Measurements from ENCODE around the gene SLC4A2.

The SLC4A2 gene

DNA sequence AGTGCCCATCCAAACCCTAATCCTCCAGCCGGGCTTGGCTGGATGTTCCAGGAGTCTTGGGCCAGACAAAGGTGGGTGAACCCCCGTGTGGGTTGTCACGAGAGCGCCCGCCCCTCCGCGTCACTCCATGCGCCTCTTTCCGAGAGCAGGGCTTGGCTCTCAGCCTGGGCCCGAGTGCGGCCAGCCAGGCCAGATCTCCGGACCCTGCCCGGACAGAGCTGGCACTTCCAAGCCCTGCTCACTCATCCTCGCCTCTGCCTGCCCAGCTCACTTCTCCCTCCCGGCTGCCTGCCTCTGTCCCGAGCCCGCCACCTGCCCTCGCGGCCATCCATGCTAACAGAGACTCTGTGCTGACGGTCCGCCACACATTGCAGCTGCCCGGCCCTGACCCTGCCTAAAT lies 61.5 kb downstream of the SLC4A2 start:
- H3K4me1 ChIP-seq, result peaks cover 0 to 18% (median 9%) of the 10 kb centered on the region in 4 donors

DNA sequence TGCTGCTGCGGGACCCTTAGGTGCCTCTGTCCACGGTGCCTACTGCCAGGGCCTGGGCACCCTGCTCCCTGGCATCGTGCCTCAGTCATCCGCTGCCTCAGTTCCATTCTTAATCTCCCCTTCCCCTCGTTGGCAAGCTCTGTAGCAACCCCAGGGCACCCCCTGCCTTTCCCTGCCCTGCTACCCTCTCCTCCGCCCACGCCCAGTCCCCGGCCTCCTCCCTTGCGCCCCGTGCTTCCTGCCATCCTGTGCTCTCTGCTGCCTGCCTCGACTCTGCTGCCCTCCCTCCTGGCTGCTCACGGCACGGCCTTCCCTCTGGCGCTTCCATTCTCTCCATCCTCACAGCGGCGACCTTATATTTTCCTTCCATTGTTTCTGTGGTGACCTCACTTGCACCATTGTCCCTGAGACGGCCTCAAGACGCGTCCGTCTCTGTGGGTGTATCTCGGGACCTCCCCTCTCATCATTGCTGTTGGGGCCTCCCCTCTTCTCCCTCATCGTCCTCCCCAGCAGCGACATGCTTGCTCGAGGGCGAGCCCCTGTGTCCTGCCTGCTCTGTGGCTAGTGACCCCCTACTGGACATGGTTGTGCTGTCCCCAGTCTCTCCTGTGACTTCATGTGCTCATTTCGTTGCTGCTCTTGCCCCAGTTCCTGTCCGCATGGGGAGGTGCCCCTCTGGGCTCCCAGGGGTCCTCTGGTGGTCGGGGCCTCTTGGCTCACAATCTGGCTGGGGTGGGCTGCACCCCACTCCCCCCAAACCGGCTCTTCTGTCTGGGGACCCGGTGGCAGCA lies 62.2 kb downstream of the SLC4A2 start:
- Histone ChIP-seq H3K9me3 (no peaks in the 10 kb centered on the region), H3K36me3 (peaks cover 30 to 88% (median 78%) of the 10 kb centered on the region in 3 donors), H3K27me3 (no peaks in the 10 kb centered on the region), H3K4me1 (peaks cover 0 to 21% (median 11%) of the 10 kb centered on the region in 4 donors), H3K27ac (no peak overlapping the region), H3K4me3 (no peak overlapping the region)
- intact Hi-C loops (cut with DNase I; ENCODE audit: low total_unique reads), result loop anchor here (5.0 kb wide), 1 partner anchor 181 kb away; no protein-coding TSS in a partner anchor
- TF ChIP-seq, protein P1, sequence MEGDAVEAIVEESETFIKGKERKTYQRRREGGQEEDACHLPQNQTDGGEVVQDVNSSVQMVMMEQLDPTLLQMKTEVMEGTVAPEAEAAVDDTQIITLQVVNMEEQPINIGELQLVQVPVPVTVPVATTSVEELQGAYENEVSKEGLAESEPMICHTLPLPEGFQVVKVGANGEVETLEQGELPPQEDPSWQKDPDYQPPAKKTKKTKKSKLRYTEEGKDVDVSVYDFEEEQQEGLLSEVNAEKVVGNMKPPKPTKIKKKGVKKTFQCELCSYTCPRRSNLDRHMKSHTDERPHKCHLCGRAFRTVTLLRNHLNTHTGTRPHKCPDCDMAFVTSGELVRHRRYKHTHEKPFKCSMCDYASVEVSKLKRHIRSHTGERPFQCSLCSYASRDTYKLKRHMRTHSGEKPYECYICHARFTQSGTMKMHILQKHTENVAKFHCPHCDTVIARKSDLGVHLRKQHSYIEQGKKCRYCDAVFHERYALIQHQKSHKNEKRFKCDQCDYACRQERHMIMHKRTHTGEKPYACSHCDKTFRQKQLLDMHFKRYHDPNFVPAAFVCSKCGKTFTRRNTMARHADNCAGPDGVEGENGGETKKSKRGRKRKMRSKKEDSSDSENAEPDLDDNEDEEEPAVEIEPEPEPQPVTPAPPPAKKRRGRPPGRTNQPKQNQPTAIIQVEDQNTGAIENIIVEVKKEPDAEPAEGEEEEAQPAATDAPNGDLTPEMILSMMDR (IDR thresholded peaks at IDR 0.05), result no peak
- no peak for DNase-seq

More for the DNA sequence above, 61.5 kb downstream of the SLC4A2 start:
- Histone ChIP-seq H3K4me3 (no peak overlapping the region), H3K27me3 (no peaks in the 10 kb centered on the region), H3K36me3 (peaks cover 30 to 86% (median 78%) of the 10 kb centered on the region in 3 donors), H3K9me3 (no peaks in the 10 kb centered on the region), H3K27ac (no peak overlapping the region)
- intact Hi-C loops (cut with DNase I; ENCODE audit: low total_unique reads), result loop anchor here (5.0 kb wide), 1 partner anchor 181 kb away; no protein-coding TSS in a partner anchor
- DNase-seq, result no peak
- TF ChIP-seq, protein P1 (IDR thresholded peaks at IDR 0.05), result no peak

DNA sequence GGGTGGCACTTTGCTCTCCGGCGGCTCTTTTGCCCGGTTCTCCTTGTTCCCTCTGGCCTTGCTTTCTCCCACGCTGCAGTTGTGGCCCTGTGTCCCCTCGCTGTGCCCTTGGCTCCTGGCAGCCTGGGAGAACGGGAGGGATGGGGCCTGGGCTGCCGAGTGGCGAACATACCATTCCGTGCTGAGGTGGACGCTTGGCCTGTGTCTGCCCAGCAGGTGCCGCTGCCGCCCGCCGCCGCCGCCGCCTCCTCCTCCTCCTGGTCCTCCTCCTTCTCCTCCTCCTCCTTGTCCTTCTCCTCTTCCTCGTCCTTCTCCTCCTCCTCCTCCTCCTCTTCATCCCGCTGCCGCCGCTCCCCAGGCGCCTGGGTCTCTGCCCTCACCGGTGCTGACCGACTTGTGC lies 62.9 kb downstream of the SLC4A2 start:
- no peak overlapping the region for H3K4me3 ChIP-seq
- H3K36me3 ChIP-seq, result peaks cover 30 to 90% (median 74%) of the 10 kb centered on the region in 3 donors
- H3K27me3 ChIP-seq, result no peaks in the 10 kb centered on the region
- no peak overlapping the region for H3K27ac ChIP-seq
- TF ChIP-seq, protein P1 (IDR thresholded peaks at IDR 0.05), result no peak
- intact Hi-C loops (cut with DNase I; ENCODE audit: low total_unique reads), result loop anchor here (5.0 kb wide), 1 partner anchor 180 kb away; no protein-coding TSS in a partner anchor
- no peak for DNase-seq
- no peaks in the 10 kb centered on the region for H3K9me3 ChIP-seq
- H3K4me1 ChIP-seq, result peaks cover 0 to 22% (median 11%) of the 10 kb centered on the region in 4 donors

DNA sequence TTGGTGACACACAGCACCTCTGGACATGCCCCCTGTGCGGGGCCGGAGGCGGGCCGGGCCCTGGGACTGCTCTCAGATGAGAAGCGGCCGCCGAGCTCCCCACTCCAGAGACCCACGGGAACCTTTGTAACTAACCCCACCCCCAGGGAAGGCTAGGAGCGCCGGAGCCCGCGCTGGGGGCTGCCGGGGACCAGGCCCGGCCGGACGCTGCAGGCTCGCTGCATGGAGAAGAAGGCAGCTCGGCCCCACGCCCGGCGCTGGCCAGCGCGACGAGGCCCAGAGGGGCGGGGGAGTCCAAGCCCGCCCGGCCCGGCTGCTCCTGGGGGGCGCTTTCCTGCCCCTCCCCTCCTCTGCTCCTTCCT lies 63.4 kb downstream of the SLC4A2 start:
- H3K4me1 ChIP-seq, result peaks cover 0 to 22% (median 11%) of the 10 kb centered on the region in 4 donors
- no peaks in the 10 kb centered on the region for H3K9me3 ChIP-seq
- TF ChIP-seq, protein P1 (IDR thresholded peaks at IDR 0.05), result no peak
- no peaks in the 10 kb centered on the region for H3K27me3 ChIP-seq
- no peak overlapping the region for H3K27ac ChIP-seq
- no peak overlapping the region for H3K4me3 ChIP-seq
- H3K36me3 ChIP-seq, result peaks cover 30 to 89% (median 71%) of the 10 kb centered on the region in 3 donors
- no peak for DNase-seq
- intact Hi-C loops (cut with DNase I; ENCODE audit: low total_unique reads), result loop anchor here (5.0 kb wide), 1 partner anchor 180 kb away; no protein-coding TSS in a partner anchor

DNA sequence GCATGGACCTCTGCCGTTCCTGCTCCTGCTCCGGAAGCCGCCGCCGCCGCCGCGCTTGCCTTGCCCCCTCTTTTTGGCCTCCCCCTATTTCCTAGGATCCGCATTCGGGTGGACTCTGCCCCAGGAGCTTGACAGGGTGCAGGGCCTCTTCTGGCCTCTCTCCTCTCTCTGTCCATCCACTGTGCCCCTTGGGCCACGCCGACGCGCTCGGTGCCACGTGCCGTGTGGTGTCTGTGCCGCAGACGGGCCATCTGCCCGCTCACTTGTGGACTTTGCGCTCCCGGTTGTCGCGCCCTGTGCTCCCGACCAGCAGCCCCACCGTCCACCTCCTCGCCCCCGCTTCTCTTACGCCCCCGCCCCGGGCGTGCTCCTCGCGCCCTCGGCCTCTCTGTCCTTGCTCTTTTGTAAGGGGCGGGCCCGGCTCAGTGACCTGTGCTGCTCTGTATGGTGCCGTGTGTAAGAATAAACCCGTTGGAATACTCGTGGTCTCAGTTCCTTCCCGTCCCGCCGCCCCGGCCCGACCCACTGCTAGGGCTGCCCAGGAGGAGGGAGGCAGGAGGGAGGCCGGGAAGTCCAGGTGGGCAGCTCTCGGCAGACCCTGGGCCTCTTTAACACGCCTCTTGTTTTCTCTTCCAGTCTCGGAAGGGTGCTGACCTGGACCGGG lies 63.9 kb downstream of the SLC4A2 start:
- TF ChIP-seq, protein P1 (IDR thresholded peaks at IDR 0.05), result no peak
- Histone ChIP-seq H3K9me3 (no peaks in the 10 kb centered on the region), H3K4me3 (no peak overlapping the region), H3K27ac (no peak overlapping the region), H3K4me1 (peaks cover 0 to 22% (median 11%) of the 10 kb centered on the region in 4 donors), H3K27me3 (no peaks in the 10 kb centered on the region), H3K36me3 (peaks cover 34 to 89% (median 71%) of the 10 kb centered on the region in 3 donors)
- no peak for DNase-seq
- intact Hi-C loops (cut with DNase I; ENCODE audit: low total_unique reads), result loop anchor here (5.0 kb wide), 1 partner anchor 179 kb away; no protein-coding TSS in a partner anchor

Data from tibial artery (tissue), 4 donors.